Measurements from ENCODE around the gene MAP4K4.

The MAP4K4 gene

GRCh38 chr2:101807242-101807641, 109.7 kb downstream of the MAP4K4 start:
- TF ChIP-seq CTCF (IDR thresholded peaks at IDR 0.05; ENCODE audit: low read depth, low read length, missing control alignments) = no peak
- no peak for DNase-seq (ENCODE audit: low read depth)
- in situ Hi-C loops (cut with HindIII; ENCODE audit: low sequenced_read_pairs) = no loop called here
- H3K4me3 ChIP-seq (ENCODE audit: low read depth, low read length) = no peak overlapping the region

GRCh38 chr2:101808006-101808562, 110.6 kb downstream of the MAP4K4 start:
- no peak for DNase-seq (ENCODE audit: low read depth)
- no peak overlapping the region for H3K4me3 ChIP-seq (ENCODE audit: low read depth, low read length)
- in situ Hi-C loops (cut with HindIII; ENCODE audit: low sequenced_read_pairs) = no loop called here
- no peak for TF ChIP-seq CTCF (IDR thresholded peaks at IDR 0.05; ENCODE audit: low read depth, low read length, missing control alignments)

- no peak for DNase-seq (ENCODE audit: low read depth)
- TF ChIP-seq CTCF (IDR thresholded peaks at IDR 0.05; ENCODE audit: low read depth, low read length, missing control alignments) = no peak
- in situ Hi-C loops (cut with HindIII; ENCODE audit: low sequenced_read_pairs) = no loop called here
- no peak overlapping the region for H3K4me3 ChIP-seq (ENCODE audit: low read depth, low read length)
These were observed 112.2 kb downstream of the MAP4K4 start for GRCh38 chr2:101809698-101810097.

DNA sequence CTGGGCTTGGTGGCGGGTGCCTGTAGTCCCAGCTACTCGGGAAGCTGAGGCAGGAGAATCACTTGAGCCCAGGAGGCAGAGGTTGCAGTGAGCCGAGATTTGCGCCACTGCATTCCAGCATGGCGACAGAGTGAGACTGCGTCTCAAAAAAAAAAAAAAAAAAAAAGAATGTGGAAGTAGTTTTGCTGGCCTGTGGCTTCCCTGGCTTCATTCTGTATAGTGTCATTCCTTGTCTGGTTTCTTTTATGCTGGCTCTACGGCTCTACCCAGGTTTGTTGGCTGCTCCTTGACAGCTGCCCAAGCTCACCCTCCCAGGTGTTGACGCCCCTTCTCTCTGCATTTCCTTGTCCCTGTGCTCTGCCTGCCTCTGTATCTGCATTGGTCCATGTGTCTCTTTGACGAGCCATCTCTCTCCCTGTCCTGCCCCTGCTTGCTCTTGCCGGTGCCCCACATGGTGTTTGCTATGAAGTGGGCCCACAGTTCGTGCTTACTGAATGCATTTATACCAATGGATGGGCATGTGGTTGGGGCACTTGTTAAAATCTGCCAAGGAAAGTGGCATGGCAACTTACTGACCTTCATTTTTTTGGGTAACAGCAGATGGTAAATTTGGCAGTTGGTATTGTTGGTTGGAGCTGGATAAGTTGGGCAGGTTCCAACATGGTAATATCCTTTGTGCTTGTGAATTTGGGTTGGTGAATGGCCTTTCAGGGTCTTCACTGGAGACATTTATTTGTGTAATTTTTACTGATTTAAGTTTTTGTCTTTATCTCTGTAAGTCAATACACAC, 113.9 kb downstream of the MAP4K4 start:
- in situ Hi-C loops (cut with HindIII; ENCODE audit: low sequenced_read_pairs) = no loop called here
- H3K4me3 ChIP-seq (ENCODE audit: low read depth, low read length) = no peak overlapping the region
- no peak for DNase-seq (ENCODE audit: low read depth)
- no peak for TF ChIP-seq CTCF (IDR thresholded peaks at IDR 0.05; ENCODE audit: low read depth, low read length, missing control alignments)

DNA sequence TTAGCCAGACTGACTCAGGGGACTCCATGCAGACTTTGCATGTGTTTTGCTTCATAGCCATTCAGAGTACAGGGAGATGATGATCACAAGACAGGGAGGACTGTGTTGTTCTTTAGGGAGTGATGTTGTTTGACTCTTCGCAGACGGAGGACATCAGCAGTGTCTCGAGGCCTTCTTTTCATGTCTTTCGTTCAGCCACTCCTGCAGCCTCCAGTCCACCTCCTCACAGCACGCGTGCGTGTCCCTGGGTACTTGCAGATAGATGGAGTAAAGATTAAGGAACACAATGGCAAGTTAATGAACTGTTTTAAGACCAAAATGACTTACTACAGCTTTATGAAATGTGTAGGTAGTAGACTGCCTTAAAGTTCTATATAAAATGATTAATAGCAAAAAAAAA, 114.7 kb downstream of the MAP4K4 start:
- in situ Hi-C loops (cut with HindIII; ENCODE audit: low sequenced_read_pairs) = no loop called here
- no peak for TF ChIP-seq CTCF (IDR thresholded peaks at IDR 0.05; ENCODE audit: low read depth, low read length, missing control alignments)
- no peak overlapping the region for H3K4me3 ChIP-seq (ENCODE audit: low read depth, low read length)
- DNase-seq (ENCODE audit: low read depth) = no peak

GRCh38 chr2:101814752-101815151, 117.2 kb downstream of the MAP4K4 start:
- TF ChIP-seq CTCF (IDR thresholded peaks at IDR 0.05; ENCODE audit: low read depth, low read length, missing control alignments) = no peak
- no peak overlapping the region for H3K4me3 ChIP-seq (ENCODE audit: low read depth, low read length)
- in situ Hi-C loops (cut with HindIII; ENCODE audit: low sequenced_read_pairs) = no loop called here
- DNase-seq (ENCODE audit: low read depth) = no peak

Data from astrocyte of the cerebellum (primary cell).